Loucy (cell line): ENCODE data around the gene CACFD1.

Experiments
- CTCF ChIP-seq: fragments of 200-600 bp; sonication (generic); conservative IDR thresholded peaks from 2 replicates; pipeline ENCODE4 v1.5.1; 2014; ENCODE audit warnings: mild to moderate bottlenecking, antibody characterized with exemption, low read length
- EZH2phosphoT487 ChIP-seq: fragments of 200-600 bp; IDR thresholded peaks from 2 replicates; pipeline ENCODE4 v1.6.1; 2018; ENCODE audit warnings: antibody characterized with exemption, mild to moderate bottlenecking, moderate library complexity, borderline replicate concordance

- TF ChIP-seq CTCF, result no peak
- TF ChIP-seq EZH2phosphoT487, result no peak
These were observed 18.2 kb upstream of the CACFD1 start for GRCh38 chr9:133441571-133441970.
